NCI-H345 treated with DMSO at 0.1 percent for 48 hours (cell line): ENCODE results near the gene DEDD.
"Not testable (repeated sequence)": the region's sequence is repeated elsewhere in the genome, so short reads cannot be mapped to it uniquely, and the experiment has no call there.

Source experiments
- DNase-seq: peaks from one replicate; lab custom pipeline; 2025; ENCODE audit not compliant: unreplicated experiment; lab: John Stamatoyannopoulos, UW

DEDD gene

GRCh38 chr1:161128591-161129420 is 3.7 kb downstream of the DEDD start:
- no peak for DNase-seq

DNA sequence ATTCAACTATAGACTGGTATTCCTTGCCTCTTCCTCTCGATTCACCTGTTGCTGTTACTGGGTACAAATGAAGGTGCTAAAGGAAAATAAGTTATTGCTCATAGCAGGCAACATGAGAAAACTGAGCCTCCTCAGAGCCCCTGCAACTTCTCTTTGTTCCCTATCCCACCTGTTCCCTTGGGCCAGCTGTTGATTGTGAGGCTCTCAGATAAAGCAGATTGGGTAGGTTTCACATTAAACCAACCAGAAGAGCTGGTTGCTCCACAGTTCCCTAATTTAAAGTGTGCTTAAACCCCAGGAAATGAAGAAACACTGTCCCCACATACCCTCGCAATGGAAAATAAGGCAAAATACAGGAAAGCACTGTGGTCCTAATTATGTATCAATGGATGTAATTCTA is 4.8 kb downstream of the DEDD start:
- no peak for DNase-seq

DNA sequence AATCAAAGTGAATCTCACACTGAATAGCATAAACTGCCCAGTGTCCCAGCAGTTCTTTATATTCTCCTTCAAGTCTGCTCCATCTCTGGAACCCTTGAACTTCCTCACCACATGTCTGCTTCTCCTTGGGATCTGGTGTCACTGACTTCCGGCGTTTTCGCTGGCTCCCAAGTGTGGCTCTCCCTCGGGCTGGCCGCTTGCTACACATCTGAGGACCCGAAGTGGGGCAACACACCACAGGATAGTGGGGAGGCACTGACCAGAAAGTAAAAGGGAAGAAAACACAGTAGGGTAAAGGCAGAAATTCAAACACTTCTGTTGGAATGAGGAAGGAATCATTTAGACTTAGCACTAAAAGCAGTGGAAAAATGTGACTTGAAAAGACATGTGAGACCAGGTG is 9.5 kb downstream of the DEDD start:
- DNase-seq: no peak

- DNase-seq: no peak
These were observed 10.6 kb downstream of the DEDD start for GRCh38 chr1:161121834-161122233.

DNA sequence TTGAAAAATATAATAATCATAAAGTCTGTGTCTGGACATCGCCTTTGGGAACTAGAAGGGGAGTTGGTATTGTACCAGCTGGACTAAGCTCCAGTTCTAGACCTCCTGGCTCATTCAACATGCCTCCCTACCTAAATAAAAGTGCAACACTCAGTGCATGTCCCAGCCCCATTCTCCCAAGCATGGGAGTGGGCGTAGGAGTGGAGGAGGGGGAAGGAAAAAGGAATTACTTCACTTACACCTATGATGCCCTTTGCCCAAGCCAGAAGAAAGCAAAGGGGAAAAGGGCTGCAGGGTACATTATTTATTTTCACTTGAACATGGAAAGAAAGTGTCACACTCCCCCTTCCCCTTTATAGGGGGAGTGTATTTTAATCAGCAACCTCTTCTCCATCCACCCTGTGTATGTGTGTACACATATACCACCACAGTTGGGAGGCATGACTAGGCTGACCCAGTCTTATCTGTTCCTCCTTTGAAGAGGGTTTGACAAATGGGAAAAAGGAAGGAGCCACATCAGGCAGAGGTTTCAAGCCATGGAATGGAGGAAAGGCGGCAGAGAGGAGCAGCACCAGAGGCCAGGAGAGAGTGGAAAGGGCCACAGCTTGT is 11.3 kb downstream of the DEDD start:
- no peak for DNase-seq

DNA sequence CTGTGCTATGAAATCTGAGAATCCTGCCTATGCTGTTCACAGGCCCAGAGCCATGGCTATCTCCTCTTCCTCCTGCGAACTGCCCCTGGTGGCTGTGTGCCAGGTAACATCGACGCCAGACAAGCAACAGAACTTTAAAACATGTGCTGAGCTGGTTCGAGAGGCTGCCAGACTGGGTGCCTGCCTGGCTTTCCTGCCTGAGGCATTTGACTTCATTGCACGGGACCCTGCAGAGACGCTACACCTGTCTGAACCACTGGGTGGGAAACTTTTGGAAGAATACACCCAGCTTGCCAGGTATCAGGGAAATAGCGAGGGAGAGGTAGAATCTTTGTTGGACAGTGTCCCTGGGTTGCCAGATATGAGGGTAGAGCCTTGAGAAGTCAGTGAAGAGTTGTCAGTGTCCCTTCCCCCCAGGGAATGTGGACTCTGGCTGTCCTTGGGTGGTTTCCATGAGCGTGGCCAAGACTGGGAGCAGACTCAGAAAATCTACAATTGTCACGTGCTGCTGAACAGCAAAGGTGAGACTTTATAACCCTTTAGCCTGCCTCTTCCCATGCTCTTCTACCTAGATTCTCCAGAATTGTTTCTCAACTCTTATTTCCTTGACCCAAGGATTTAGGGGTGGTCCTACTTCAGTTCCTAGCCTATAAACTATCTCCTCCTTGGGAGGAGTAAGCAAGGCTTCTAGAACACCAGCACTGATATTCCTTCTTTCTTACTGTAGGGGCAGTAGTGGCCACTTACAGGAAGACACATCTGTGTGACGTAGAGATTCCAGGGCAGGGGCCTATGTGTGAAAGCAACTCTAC is 13.2 kb downstream of the DEDD start:
- no peak for DNase-seq

- peak; percentile 87 for DNase-seq
These were observed 14.5 kb downstream of the DEDD start, which contains the start of the genes NIT1 and PFDN2 for GRCh38 chr1:161117759-161118581. Gene NIT1 (plus strand): TSS chr1:161118105. CDS start chr1:161118177, 72 bp downstream. Gene PFDN2 (minus strand): TSS chr1:161118037. CDS start chr1:161118026, 11 bp downstream.

GRCh38 chr1:161115961-161116360 is 16.5 kb downstream of the DEDD start:
- not testable (repeated sequence) for DNase-seq

GRCh38 chr1:161115132-161115711 is 17.2 kb downstream of the DEDD start:
- DNase-seq: no peak

DNA sequence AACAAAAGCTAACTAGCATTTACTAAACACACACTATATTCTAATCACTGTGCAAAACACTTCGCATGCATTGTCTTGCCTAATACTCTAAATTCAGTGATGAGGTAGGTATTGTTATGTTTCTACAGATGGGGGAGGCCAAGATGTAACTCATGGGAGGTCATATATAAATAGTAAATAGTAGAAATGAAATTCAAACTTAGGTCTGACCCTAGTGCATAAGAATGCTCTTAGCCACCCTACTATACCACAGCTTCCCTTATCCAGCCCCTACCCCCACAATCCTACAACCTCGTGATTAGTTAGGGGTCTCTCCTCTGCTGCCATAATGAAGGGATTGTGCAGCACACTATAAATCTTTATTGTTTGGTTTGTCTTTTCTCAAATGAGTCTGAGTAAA is 17.9 kb downstream of the DEDD start:
- no peak for DNase-seq

DNA sequence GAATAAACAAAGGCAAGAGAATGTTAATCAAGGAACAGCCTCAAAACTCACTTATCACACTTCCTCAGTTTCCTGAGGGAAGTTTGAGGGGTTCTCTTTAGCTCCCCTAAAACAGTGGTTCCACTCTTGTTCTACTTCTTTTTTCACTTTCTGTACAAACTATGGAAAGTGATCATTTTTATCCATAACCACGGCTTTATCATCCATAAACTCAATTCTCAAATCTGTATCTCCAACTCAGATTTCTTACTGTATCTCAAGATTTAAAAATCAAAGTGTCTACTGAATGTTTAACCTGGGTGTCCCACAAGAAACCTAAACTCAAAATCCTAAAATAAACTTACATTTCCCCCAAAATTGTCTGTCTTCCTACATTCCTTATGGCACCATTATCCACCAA is 18.6 kb downstream of the DEDD start:
- no peak for DNase-seq

DNA sequence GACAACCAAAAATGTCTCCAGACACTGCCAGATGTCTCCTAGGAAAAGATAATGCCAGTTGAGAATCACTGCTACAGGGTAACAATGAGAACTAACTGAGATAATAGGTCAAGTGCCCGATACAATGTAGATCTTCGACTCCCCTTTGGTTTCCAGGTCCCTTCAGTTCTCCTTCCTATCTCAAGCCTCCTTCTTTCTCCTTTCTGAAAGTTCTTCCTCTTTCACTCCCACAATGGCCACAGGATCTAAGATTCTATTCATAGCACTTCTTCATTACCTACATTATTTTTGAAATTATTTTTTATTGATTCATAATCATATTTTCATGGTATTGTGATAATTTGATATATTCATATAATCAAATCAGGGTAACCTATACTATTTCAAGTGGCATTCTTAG is 20.9 kb downstream of the DEDD start:
- no peak for DNase-seq

- no peak for DNase-seq
These were observed 21.4 kb downstream of the DEDD start for GRCh38 chr1:161111117-161111516.

DNA sequence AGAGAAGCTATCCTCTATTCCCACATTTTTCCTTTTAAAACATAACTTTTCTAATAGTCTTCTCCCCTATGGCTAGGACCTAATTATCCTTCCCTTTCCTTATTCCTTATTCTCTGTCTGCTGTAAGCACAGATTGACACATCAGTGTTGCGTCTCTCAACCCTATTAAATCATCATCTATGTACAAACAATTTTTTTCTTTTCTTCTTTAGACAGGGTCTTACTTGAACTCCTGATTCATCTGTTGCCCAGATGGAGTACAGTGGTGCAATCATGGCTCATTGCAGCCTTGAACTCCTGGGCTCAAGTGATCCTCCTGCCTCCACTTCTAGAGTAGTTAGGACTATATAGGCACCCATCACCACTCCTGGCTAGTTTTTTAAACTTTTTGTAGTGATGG is 26.0 kb downstream of the DEDD start:
- no peak for DNase-seq

DNA sequence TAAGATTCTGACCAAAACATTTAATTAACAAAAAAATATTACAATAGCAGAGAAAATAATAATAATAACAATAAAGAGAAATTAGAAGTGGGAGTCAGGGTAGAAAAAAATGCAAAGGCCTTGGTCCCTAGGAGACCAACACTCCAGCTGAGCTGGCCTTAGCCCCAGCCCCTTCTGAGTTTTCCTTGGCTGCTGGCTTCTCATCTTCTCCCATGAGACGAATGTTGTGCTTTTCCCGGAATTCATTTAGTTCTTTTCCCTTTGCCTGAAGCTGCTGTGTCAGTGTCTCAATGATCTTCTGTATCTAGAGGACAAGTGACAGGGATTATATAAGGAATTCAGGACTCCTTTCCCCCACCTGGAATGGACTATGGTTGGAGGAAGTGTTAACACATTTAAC is 31.9 kb downstream of the DEDD start:
- no peak for DNase-seq

GRCh38 chr1:161099090-161099802 is 33.2 kb downstream of the DEDD start:
- DNase-seq: no peak

DNA sequence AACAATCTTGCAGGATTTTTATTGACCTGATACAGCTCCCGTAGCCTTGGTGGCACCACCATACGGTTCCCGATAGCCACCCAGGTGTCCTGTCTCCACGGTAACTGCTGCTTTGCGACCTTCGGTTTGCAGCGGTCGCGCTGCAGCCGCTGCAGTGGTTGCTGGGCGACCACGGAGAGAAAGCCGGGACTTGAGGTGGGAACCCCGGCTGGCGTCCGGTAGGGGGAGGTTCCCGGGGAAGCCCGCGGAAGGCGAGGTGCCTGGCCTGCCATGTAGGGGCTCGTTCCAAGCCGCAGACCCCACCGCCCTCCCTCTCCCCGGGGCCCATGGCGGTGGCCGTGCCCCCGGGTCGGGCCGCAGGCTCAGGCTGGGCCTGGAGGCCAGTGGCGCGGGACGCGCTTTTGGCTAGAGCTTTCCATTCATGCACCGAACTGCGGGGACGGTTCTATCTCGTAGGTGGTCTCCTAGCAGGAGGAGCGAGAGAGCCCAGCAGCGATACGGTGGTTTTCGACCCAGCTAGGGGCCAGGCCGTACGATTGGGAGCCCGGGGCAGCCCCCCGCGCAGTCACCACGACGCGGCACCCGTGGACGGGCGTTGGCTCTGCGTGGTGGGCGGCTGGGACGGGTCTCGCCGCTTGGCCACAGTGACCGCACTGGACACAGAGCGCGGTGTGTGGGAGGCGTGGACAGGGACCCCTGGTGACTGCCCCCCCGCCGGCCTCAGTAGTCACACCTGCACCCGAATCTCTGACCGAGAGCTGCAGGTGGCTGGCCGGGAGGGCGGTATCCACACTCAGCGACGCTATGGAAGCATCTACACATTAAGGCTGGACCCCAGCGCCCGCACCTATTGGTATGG is 34.0 kb downstream of the DEDD start, which contains the start of gene KLHDC9:
KLHDC9 (plus strand) TSS at position 152 of the 859 bp plus-strand sequence; CDS start at position 327, 175 bp downstream.
- DNase-seq: peak; percentile 89

DNA sequence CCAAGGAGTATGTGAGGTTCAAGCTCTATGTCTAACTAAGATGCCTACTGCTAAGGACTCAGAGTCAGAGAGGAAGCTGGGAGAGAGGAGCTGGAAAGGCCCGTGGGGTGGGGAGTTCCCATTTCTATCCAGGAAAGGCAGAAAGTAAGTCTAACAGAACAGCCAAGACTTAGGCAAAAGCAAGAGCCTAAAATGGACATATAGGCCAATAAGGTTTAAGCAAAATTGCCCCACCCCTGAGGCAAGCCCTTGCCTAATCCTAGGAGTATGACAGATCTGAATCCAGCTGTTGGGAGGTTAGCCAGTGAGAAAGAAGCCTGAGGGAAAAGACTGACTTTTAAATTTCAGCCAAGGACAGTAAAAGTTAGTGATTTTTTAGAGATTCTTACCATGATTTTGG is 35.9 kb downstream of the DEDD start:
- DNase-seq: no peak

DNA sequence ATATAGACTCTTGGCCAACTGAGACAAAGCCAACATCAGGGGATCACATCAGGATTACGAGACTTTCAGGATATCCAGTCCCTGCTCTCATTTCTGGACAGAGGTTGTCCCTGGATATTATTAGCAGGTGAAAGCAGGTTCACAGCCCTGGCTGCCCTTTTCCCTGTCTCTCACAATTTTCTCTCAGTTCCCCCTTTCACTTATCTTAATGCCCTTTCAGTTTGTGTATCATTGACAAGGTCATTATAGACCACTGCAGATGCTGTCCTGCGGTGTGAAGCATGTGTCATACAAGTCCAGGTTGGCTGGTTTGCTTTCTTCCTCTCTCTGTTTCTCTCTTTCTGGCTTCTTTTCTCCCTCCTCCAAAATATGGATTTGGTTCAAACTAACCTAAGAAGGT is 36.5 kb downstream of the DEDD start:
- no peak for DNase-seq
